Esophagus muscularis mucosa (tissue), 4 donors: ENCODE results near the gene DSCAM. TPM values are rescaled to one million over a fixed set of nuclear protein-coding genes. Genes with fewer than 3 reads are reported as not detected.

Experiments
- DNase-seq: peaks from one replicate; pipeline ENCODE4 v3.0.0-alpha.2; 2017; ENCODE audit errors: extremely low spot score
- H3K27ac ChIP-seq, 4 donors: fragments of 200-600 bp; sonication (generic); replicated peaks in 1 of 4; 1 replicate in 3 of 4; 2 replicates in 1 of 4; pipeline ENCODE4 v1.5.1; 2016 to 2019; ENCODE audit warnings: mild to moderate bottlenecking in 1 of 4
- H3K27me3 ChIP-seq, 4 donors: fragments of 200-600 bp; sonication (generic); one replicate each; pipeline versions ENCODE4 v1.5.1 to v1.6.0; 2016 to 2019
- H3K36me3 ChIP-seq, 4 donors: fragments of 200-600 bp; sonication (generic); one replicate each; pipeline ENCODE4 v1.5.1; 2016 to 2019
- H3K4me1 ChIP-seq, 4 donors: fragments of 200-600 bp; sonication (generic); one replicate each; pipeline ENCODE4 v1.5.1; 2016 to 2019
- H3K4me3 ChIP-seq, 4 donors: fragments of 200-600 bp; sonication (generic); 1 replicate in 2 of 4; 2 replicates in 2 of 4; pipeline ENCODE4 v1.5.1; 2016 to 2019; ENCODE audit warnings: mild to moderate bottlenecking in 4 of 4, moderate library complexity in 1 of 4
- H3K9me3 ChIP-seq, 4 donors: fragments of 200-600 bp; sonication (generic); 1 replicate in 3 of 4; 2 replicates in 1 of 4; pipeline ENCODE4 v1.5.1; 2016 to 2019
- EP300 ChIP-seq: sonication (generic); formaldehyde crosslinking; IDR thresholded peaks from one replicate; pipeline ENCODE4 v1.6.1; 2017; ENCODE audit warnings: antibody characterized with exemption
- POLR2A ChIP-seq: fragments of 450-650 bp; IDR thresholded peaks from one replicate; pipeline ENCODE4 v1.6.1; 2017; ENCODE audit warnings: antibody characterized with exemption, moderate library complexity, mild to moderate bottlenecking, low read depth
- POLR2AphosphoS5 ChIP-seq, 2 donors: sonication (generic); formaldehyde crosslinking; IDR thresholded peaks; one replicate each; pipeline ENCODE4 v1.6.1; 2017; ENCODE audit warnings: antibody characterized with exemption in 2 of 2
- WGBS: methylation state at CpG from one replicate; pipeline ENCODE4 v1.1.5; 2018; 5-methylcytosine and 5-hydroxymethylcytosine counted together
- intact Hi-C: fragments of 100-400 bp; cut with DNase I; formaldehyde crosslinking; loops from one replicate; pipeline ENCODE4 v1.15.1; 2023
- total RNA-seq, 4 donors: library from RNA; depleted of rRNA; stranded (reverse); fragments of >200 nt; gene quantifications; one replicate each; pipeline versions ENCODE4 v1.1.0 to v1.2.1, GENCODE V29; 2016
- TF ChIP-seq, protein P1 (sequence below), 3 experiments: fragments of 200-600 bp in 2 of 3; fragments of 450-650 bp in 1 of 3; sonication (generic) in 2 of 3; IDR thresholded peaks; one replicate each; pipeline ENCODE4 v1.5.1; 2017 to 2019; ENCODE audit warnings: antibody characterized with exemption in 3 of 3, mild to moderate bottlenecking in 2 of 3, moderate library complexity in 1 of 3

DSCAM gene
- total RNA-seq, 4 donors from 2014 or later, result 0.06 to 0.42 (median 0.17) TPM; not detected in 1

- WGBS, result 8% methylated on average over 2 of the region's 2 CpGs
Observed at GRCh38 chr21:40752125-40752524, 94.8 kb downstream of the DSCAM start.

DNA sequence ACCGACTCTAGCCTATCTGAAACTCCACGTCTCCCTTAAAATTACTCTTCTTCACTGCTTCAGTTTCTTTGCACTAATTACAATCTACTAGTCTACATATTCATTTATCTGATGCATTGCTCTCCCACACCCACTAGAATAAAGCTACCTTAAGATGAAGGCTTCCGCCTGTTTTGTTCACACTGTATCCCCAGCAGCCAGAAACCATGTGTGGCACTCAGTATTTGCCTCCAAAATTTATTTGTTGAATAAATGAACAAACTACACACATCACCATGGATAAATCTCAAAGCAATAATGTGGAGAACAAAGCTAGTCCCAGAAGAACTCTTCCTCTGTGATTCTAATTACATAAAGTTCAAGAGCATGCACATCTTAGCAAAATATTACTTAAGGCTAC lies 95.7 kb downstream of the DSCAM start:
- 82% methylated on average over 3 of the region's 3 CpGs for WGBS
- H3K4me1 ChIP-seq, result no peaks in the 10 kb centered on the region
- intact Hi-C loops, result no loop called here
- no peak overlapping the region for H3K4me3 ChIP-seq
- H3K27ac ChIP-seq, result no peak overlapping the region
- no peak for DNase-seq
- no peaks in the 10 kb centered on the region for H3K27me3 ChIP-seq
- no peaks in the 10 kb centered on the region for H3K9me3 ChIP-seq
- H3K36me3 ChIP-seq, result no peaks in the 10 kb centered on the region
- TF ChIP-seq EP300, result no peak
- TF ChIP-seq POLR2A, result no peak
- TF ChIP-seq, protein P1, sequence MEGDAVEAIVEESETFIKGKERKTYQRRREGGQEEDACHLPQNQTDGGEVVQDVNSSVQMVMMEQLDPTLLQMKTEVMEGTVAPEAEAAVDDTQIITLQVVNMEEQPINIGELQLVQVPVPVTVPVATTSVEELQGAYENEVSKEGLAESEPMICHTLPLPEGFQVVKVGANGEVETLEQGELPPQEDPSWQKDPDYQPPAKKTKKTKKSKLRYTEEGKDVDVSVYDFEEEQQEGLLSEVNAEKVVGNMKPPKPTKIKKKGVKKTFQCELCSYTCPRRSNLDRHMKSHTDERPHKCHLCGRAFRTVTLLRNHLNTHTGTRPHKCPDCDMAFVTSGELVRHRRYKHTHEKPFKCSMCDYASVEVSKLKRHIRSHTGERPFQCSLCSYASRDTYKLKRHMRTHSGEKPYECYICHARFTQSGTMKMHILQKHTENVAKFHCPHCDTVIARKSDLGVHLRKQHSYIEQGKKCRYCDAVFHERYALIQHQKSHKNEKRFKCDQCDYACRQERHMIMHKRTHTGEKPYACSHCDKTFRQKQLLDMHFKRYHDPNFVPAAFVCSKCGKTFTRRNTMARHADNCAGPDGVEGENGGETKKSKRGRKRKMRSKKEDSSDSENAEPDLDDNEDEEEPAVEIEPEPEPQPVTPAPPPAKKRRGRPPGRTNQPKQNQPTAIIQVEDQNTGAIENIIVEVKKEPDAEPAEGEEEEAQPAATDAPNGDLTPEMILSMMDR (IDR thresholded peaks at IDR 0.05), result no peak
- TF ChIP-seq POLR2AphosphoS5 (IDR thresholded peaks at IDR 0.05), result no peak

More at GRCh38 chr21:40752125-40752524, 94.8 kb downstream of the DSCAM start:
- DNase-seq, result peak; percentile 53
- H3K27me3 ChIP-seq, result no peaks in the 10 kb centered on the region
- no peak overlapping the region for H3K27ac ChIP-seq
- H3K4me3 ChIP-seq, result no peak overlapping the region
- no peak for TF ChIP-seq POLR2AphosphoS5 (IDR thresholded peaks at IDR 0.05)
- no peak for TF ChIP-seq EP300
- TF ChIP-seq POLR2A, result no peak
- TF ChIP-seq, protein P1 (IDR thresholded peaks at IDR 0.05), result no peak
- intact Hi-C loops, result no loop called here
- no peaks in the 10 kb centered on the region for H3K4me1 ChIP-seq
- no peaks in the 10 kb centered on the region for H3K9me3 ChIP-seq
- no peaks in the 10 kb centered on the region for H3K36me3 ChIP-seq

DNA sequence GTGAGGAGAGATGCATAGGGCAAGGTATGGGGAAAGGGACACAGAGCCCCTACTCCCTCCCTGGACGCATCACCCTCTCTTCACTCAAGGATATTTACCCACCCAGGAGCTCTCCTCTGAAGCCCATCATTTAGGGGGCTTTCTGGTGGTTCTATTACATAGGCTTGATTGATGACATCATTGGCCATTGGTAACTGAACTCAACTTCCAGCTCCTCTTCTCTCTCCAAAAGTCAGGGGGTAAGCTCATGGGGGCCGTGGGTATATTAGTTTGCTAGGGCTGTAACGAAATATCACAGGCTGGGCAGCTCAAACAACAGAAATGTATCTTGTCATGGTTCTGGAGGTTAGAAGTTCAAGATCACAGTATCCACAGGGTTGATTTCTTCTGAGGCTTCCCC lies 110.8 kb downstream of the DSCAM start:
- Histone ChIP-seq H3K4me1 (no peaks in the 10 kb centered on the region), H3K36me3 (no peaks in the 10 kb centered on the region), H3K4me3 (no peak overlapping the region), H3K27ac (no peak overlapping the region), H3K9me3 (no peaks in the 10 kb centered on the region), H3K27me3 (peaks cover 0 to 20% (median 0%) of the 10 kb centered on the region in 4 donors)
- WGBS, result 78% methylated on average over 3 of the region's 3 CpGs
- peak; percentile 78 for DNase-seq
- TF ChIP-seq POLR2AphosphoS5 (IDR thresholded peaks at IDR 0.05) (no peak), POLR2A (no peak), EP300 (no peak)
- TF ChIP-seq, protein P1 (IDR thresholded peaks at IDR 0.05), result no peak
- intact Hi-C loops, result no loop called here

DNA sequence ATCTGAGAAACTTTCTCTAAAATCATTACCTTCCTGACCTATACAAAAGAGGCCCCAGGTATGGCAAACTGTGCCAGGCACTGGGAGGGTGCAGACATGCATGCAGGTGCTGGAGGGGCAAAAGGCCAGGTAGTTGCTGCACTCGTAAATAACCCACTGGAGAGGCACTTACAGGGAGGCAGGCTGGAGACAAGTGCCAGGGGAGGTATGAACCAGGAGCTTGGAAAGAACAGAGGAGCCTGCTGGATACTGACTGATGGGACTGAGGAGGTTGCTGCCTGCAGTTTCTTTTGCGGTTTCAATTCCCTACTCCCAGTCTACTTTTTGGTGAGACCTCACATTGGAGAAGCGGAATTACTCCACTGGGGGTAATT lies 113.9 kb downstream of the DSCAM start:
- H3K36me3 ChIP-seq, result no peaks in the 10 kb centered on the region
- TF ChIP-seq, protein P1 (IDR thresholded peaks at IDR 0.05), result no peak
- no peak for DNase-seq
- H3K27me3 ChIP-seq, result peaks cover 0 to 20% (median 0%) of the 10 kb centered on the region in 4 donors
- whole genome bisulfite sequencing, result 83% methylated on average over 3 of the region's 3 CpGs
- no peaks in the 10 kb centered on the region for H3K4me1 ChIP-seq
- intact Hi-C loops, result no loop called here
- H3K27ac ChIP-seq, result no peak overlapping the region
- H3K4me3 ChIP-seq, result no peak overlapping the region
- H3K9me3 ChIP-seq, result no peaks in the 10 kb centered on the region

GRCh38 chr21:40732253-40733023 lies 114.5 kb downstream of the DSCAM start:
- Histone ChIP-seq H3K27me3 (peaks cover 0 to 20% (median 0%) of the 10 kb centered on the region in 4 donors), H3K4me3 (no peak overlapping the region), H3K36me3 (no peaks in the 10 kb centered on the region), H3K9me3 (no peaks in the 10 kb centered on the region), H3K4me1 (no peaks in the 10 kb centered on the region), H3K27ac (no peak overlapping the region)
- TF ChIP-seq POLR2AphosphoS5 (IDR thresholded peaks at IDR 0.05) (no peak), EP300 (no peak), POLR2A (no peak)
- TF ChIP-seq, protein P1 (IDR thresholded peaks at IDR 0.05), result no peak
- WGBS, result 63% methylated on average over 4 of the region's 4 CpGs
- DNase-seq, result no peak
- intact Hi-C loops, result no loop called here
